Gastrocnemius medialis (tissue), 4 donors: ENCODE measurements around the gene SPEG. TPM values are rescaled to one million over a fixed set of nuclear protein-coding genes. Genes with fewer than 3 reads are reported as not detected.

ENCODE experiments used
- ATAC-seq, 2 donors: fragments of 150-250 bp; one replicate each; pipeline ENCODE4 v1.9.1; 2016
- DNase-seq, 2 donors: peaks; one replicate each; pipeline ENCODE4 v3.0.0-alpha.2; 2019
- H3K27ac ChIP-seq, 4 donors: fragments of 200-600 bp; sonication (generic); 1 replicate in 1 of 4; 2 replicates in 3 of 4; pipeline ENCODE4 v1.5.1; 2016 to 2018; ENCODE audit warnings: mild to moderate bottlenecking in 2 of 4, moderate library complexity in 1 of 4
- H3K27me3 ChIP-seq, 3 donors: fragments of 200-600 bp; sonication (generic) in 2 of 3; 1 replicate in 1 of 3; 2 replicates in 2 of 3; pipeline versions ENCODE4 v1.5.1 to v1.6.0; 2016 to 2019; ENCODE audit warnings: mild to moderate bottlenecking in 1 of 3, moderate library complexity in 1 of 3
- H3K36me3 ChIP-seq, 2 donors: fragments of 200-600 bp; sonication (generic) in 1 of 2; one replicate each; pipeline ENCODE4 v1.5.1; 2017 to 2018
- H3K4me1 ChIP-seq, 2 donors: fragments of 200-600 bp; sonication (generic) in 1 of 2; one replicate each; pipeline ENCODE4 v1.5.1; 2016 to 2017; ENCODE audit warnings: mild to moderate bottlenecking in 2 of 2
- H3K4me3 ChIP-seq, 4 donors: fragments of 200-600 bp; sonication (generic) in 3 of 4; 1 replicate in 1 of 4; 2 replicates in 3 of 4; pipeline ENCODE4 v1.5.1; 2016 to 2019; ENCODE audit warnings: mild to moderate bottlenecking in 2 of 4
- H3K9me3 ChIP-seq, 3 donors: fragments of 200-600 bp; sonication (generic) in 2 of 3; 1 replicate in 1 of 3; 2 replicates in 2 of 3; pipeline ENCODE4 v1.5.1; 2016 to 2019
- CTCF ChIP-seq, 5 experiments: fragments of 450-650 bp in 3 of 5; fragments of 200-600 bp in 2 of 5; sonication (generic) in 2 of 5; IDR thresholded peaks in 4 of 5; conservative IDR thresholded peaks in 1 of 5; 1 replicate in 4 of 5; 2 replicates in 1 of 5; pipeline ENCODE4 v1.5.1; 2016 to 2019; ENCODE audit warnings: antibody characterized with exemption in 5 of 5, mild to moderate bottlenecking in 3 of 5, moderate library complexity in 3 of 5
- POLR2A ChIP-seq, 2 donors: fragments of 450-650 bp; IDR thresholded peaks; one replicate each; pipeline ENCODE4 v1.6.1; 2017; ENCODE audit warnings: antibody characterized with exemption in 2 of 2, mild to moderate bottlenecking in 2 of 2, moderate library complexity in 2 of 2
- in situ Hi-C, 4 donors: fragments of 200-750 bp; cut with MboI; loops; one replicate each; pipeline versions ENCODE4 v1.15.0 to v1.8.0; 2017; ENCODE audit warnings: low sequenced_read_pairs in 4 of 4
- intact Hi-C: fragments of 100-400 bp; cut with DNase I; formaldehyde crosslinking; loops from one replicate; pipeline ENCODE4 v1.15.1; 2023; ENCODE audit warnings: low total_unique reads
- total RNA-seq, 4 donors: library from RNA; depleted of rRNA; stranded (reverse); fragments of >200 nt; gene quantifications; one replicate each; pipeline versions ENCODE4 v1.1.0 to v1.2.3, GENCODE V29; 2016

The SPEG gene
- total RNA-seq, 4 donors from 2014 or later, result 104 to 387 (median 222) TPM

GRCh38 chr2:219423652-219424377, 10.8 kb upstream of the SPEG start:
- no peak for ATAC-seq

GRCh38 chr2:219425238-219426067, 9.2 kb upstream of the SPEG start:
- H3K4me1 ChIP-seq, result peaks cover 23 to 48% of the 10 kb centered on the region in 2 donors
- DNase-seq (no peak), ATAC-seq (no peak)
- in situ Hi-C loops, result no loop called here
- H3K36me3 ChIP-seq, result peaks cover 0 to 55% of the 10 kb centered on the region in 2 donors
- intact Hi-C loops, result loop anchor here (10.0 kb wide), 1 partner anchor 1591 kb away; no protein-coding TSS in a partner anchor
- H3K4me3 ChIP-seq, result no peak overlapping the region
- TF ChIP-seq CTCF (IDR thresholded peaks at IDR 0.05 in 4 of 5, conservative IDR thresholded peaks at IDR 0.05 in 1 of 5) (no peak), POLR2A (IDR thresholded peaks at IDR 0.05) (no peak)
- H3K27ac ChIP-seq, result peak overlapping the region; percentile 95 to 100 (median 98)
- H3K27me3 ChIP-seq, result no peaks in the 10 kb centered on the region
- no peaks in the 10 kb centered on the region for H3K9me3 ChIP-seq

More at GRCh38 chr2:219423652-219424377, 10.8 kb upstream of the SPEG start:
- in situ Hi-C loops, result no loop called here
- H3K9me3 ChIP-seq, result no peaks in the 10 kb centered on the region
- intact Hi-C loops, result loop anchor here (10.0 kb wide), 1 partner anchor 1589 kb away; no protein-coding TSS in a partner anchor
- no peaks in the 10 kb centered on the region for H3K27me3 ChIP-seq
- no peak for TF ChIP-seq CTCF (IDR thresholded peaks at IDR 0.05 in 4 of 5, conservative IDR thresholded peaks at IDR 0.05 in 1 of 5)
- TF ChIP-seq POLR2A (IDR thresholded peaks at IDR 0.05), result no peak
- peaks cover 0 to 60% of the 10 kb centered on the region in 2 donors for H3K36me3 ChIP-seq
- H3K4me3 ChIP-seq, result peak overlapping the region in 1 of 4 donors; percentile 19
- DNase-seq, result peak in 1 of 2 donors; percentile 52
- peaks cover 17 to 47% of the 10 kb centered on the region in 2 donors for H3K4me1 ChIP-seq
- peak overlapping the region; percentile 95 to 100 (median 98) for H3K27ac ChIP-seq

GRCh38 chr2:219426068-219426443, 8.6 kb upstream of the SPEG start:
- no peak for ATAC-seq
- intact Hi-C loops, result loop anchor here (10.0 kb wide), 1 partner anchor 1591 kb away; no protein-coding TSS in a partner anchor
- no peaks in the 10 kb centered on the region for H3K9me3 ChIP-seq
- no peaks in the 10 kb centered on the region for H3K27me3 ChIP-seq
- TF ChIP-seq POLR2A (IDR thresholded peaks at IDR 0.05) (no peak), CTCF (IDR thresholded peaks at IDR 0.05 in 4 of 5, conservative IDR thresholded peaks at IDR 0.05 in 1 of 5) (no peak)
- in situ Hi-C loops, result no loop called here
- no peak overlapping the region for H3K4me3 ChIP-seq
- peaks cover 0 to 49% of the 10 kb centered on the region in 2 donors for H3K36me3 ChIP-seq
- peak in 1 of 2 donors; percentile 26 for DNase-seq
- H3K4me1 ChIP-seq, result peaks cover 26 to 45% of the 10 kb centered on the region in 2 donors
- peak overlapping the region; percentile 95 to 100 (median 98) for H3K27ac ChIP-seq

- Histone ChIP-seq H3K4me1 (peaks cover 26 to 45% of the 10 kb centered on the region in 2 donors), H3K27ac (peak overlapping the region; percentile 95 to 100 (median 98)), H3K4me3 (no peak overlapping the region), H3K9me3 (no peaks in the 10 kb centered on the region), H3K27me3 (no peaks in the 10 kb centered on the region), H3K36me3 (peaks cover 0 to 44% of the 10 kb centered on the region in 2 donors)
- DNase-seq (peak in 1 of 2 donors; percentile 45), ATAC-seq (no peak)
- TF ChIP-seq CTCF (IDR thresholded peaks at IDR 0.05 in 4 of 5, conservative IDR thresholded peaks at IDR 0.05 in 1 of 5) (no peak), POLR2A (IDR thresholded peaks at IDR 0.05) (no peak)
- in situ Hi-C loops (no loop called here), intact Hi-C loops (loop anchor here (10.0 kb wide), 1 partner anchor 1592 kb away; no protein-coding TSS in a partner anchor)
Observed at GRCh38 chr2:219426534-219427136, 8.0 kb upstream of the SPEG start.
